Activated naive CD4-positive, alpha-beta T cell treated with anti-CD3 and anti-CD28 coated beads, Interleukin-2, amount 50 U/mL, for 72 hours (primary cell): ENCODE measurements around the gene EIF4B. TPM values are rescaled to one million over a fixed set of nuclear protein-coding genes. Genes with fewer than 3 reads are reported as not detected.
"Not testable (repeated sequence)": the region's sequence is repeated elsewhere in the genome, so short reads cannot be mapped to it uniquely, and the experiment has no call there.

Source experiments
- ATAC-seq, 2 donors: fragments of 150-1000 bp; cut with Tn5 transposase; 2 replicates each; pipeline ENCODE4 v1.10.0; 2021; ENCODE audit warnings: mild to moderate bottlenecking in 2 of 2, moderate library complexity in 2 of 2
- DNase-seq, 2 donors: peaks; one replicate each; pipeline ENCODE4 v3.0.0; 2021 to 2022; ENCODE audit warnings: low spot score in 2 of 2
- H3K27ac Mint-ChIP-seq, 2 donors: one replicate each; pipeline ENCODE4 v1.8.0; 2022; ENCODE audit warnings: mild to moderate bottlenecking in 2 of 2, mixed read lengths in 2 of 2
- H3K36me3 Mint-ChIP-seq, 2 donors: one replicate each; pipeline ENCODE4 v1.8.0; 2022; ENCODE audit warnings: mixed read lengths in 2 of 2
- H3K9me3 Mint-ChIP-seq, 2 donors: one replicate each; pipeline ENCODE4 v1.8.0; 2022; ENCODE audit warnings: mixed read lengths in 2 of 2
- total RNA-seq, 2 donors: library from RNA; stranded (reverse); gene quantifications; one replicate each; pipeline ENCODE4 v1.2.3, GENCODE V29; 2022

EIF4B gene
- total RNA-seq, 2 donors from 2014 or later: 637 to 1,013 TPM

DNA sequence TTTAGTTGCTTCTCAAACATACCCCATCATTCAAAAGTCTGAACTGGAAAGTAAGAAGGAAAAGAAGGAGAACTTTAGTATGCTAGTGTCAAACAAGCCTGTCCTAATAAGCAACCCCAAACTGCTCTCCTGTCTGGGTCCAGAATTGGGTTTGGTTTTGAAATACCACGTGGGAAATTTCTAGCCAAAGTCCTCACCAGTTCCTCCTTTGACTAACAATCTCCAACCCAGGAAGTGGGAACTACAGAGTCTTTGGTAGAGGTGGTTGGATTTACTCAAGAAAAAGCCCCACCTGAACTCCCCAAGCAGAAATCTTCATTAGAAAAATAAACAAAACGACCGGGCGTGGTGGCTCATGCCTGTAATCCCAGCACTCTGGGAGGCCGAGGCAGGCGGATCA lies 17.4 kb upstream of the EIF4B start:
- no peak for ATAC-seq
- DNase-seq: no peak
- Mint-ChIP-seq H3K36me3 (no peaks in the 10 kb centered on the region), H3K27ac (no peak overlapping the region), H3K9me3 (no peaks in the 10 kb centered on the region)

- Mint-ChIP-seq H3K9me3 (no peaks in the 10 kb centered on the region), H3K27ac (no peak overlapping the region), H3K36me3 (no peaks in the 10 kb centered on the region)
- no peak for DNase-seq
- no peak for ATAC-seq
Measured at GRCh38 chr12:52990206-52990605, 16.1 kb upstream of the EIF4B start.

DNA sequence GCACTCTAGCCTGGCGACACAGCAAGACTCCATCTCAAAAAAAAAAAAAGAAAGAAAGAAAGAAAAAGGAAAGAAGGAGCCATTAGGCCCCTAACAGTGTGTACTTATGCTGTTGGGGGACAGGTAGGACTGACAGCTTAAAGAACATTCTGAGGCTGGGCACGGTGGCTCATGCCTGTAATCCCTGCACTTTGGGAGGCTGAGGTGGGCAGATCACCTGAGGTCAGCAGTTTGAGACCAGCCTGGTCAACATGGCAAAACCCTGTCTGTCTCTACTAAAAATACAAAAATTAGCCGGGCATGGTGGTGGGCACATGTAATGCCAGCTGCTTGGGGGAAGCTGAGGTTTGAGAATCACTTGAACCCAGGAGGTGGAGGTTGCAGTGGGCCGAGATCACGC lies 14.0 kb upstream of the EIF4B start:
- H3K27ac Mint-ChIP-seq: peak overlapping the region in 1 of 2 donors; percentile 36
- not testable (repeated sequence) for H3K9me3 Mint-ChIP-seq, ATAC-seq

DNA sequence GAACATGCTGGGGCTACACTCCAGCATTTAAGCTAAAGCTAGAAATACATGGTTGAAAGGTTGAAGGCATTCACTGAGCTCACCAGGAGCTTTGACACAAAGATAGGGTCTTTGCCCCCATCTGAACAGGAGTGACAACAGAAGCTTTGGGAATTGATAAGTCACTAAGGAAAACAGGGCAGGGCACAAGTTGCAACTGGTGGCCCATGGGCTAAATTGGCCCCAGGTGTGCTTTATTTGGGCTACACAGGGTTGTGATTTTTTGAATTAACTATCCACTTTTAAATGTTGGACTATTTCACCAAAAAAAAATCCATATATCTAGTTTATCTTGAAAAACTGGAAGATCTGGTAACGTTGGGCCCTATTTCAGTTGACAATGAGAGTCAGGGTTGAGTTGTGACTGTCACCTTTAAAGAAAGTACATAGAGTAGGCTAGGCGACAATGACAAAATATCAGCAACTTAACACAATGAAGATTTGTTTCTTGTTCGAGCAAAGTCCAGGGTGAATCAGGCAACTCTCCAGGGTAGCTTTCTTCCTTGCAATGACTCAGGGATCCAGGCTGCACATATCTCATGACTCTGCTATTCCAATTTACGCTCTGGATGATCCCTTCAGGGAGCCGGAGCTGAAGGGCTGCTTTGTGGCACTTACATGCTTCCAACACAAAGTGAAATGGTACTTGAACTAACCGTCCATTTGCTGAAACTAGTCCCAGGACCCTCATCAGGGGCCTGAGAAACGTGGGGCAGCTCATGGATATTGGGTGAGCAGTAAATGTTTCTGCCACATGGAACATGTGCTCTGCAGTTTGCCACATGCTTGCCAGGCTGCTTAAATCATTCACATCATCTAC lies 13.3 kb upstream of the EIF4B start:
- no peak overlapping the region for H3K27ac Mint-ChIP-seq
- no peaks in the 10 kb centered on the region for H3K36me3 Mint-ChIP-seq
- no peaks in the 10 kb centered on the region for H3K9me3 Mint-ChIP-seq
- ATAC-seq: no peak
- DNase-seq: no peak

More for the DNA sequence above, 14.0 kb upstream of the EIF4B start:
- not testable (repeated sequence) for H3K36me3 Mint-ChIP-seq, DNase-seq

GRCh38 chr12:52993558-52993869 lies 12.7 kb upstream of the EIF4B start:
- ATAC-seq (no peak), DNase-seq (no peak)
- Mint-ChIP-seq H3K27ac (no peak overlapping the region), H3K36me3 (no peaks in the 10 kb centered on the region), H3K9me3 (no peaks in the 10 kb centered on the region)

GRCh38 chr12:53004178-53004577 lies 2.1 kb upstream of the EIF4B start:
- no peak for DNase-seq
- H3K9me3 Mint-ChIP-seq: no peaks in the 10 kb centered on the region
- no peak overlapping the region for H3K27ac Mint-ChIP-seq

DNA sequence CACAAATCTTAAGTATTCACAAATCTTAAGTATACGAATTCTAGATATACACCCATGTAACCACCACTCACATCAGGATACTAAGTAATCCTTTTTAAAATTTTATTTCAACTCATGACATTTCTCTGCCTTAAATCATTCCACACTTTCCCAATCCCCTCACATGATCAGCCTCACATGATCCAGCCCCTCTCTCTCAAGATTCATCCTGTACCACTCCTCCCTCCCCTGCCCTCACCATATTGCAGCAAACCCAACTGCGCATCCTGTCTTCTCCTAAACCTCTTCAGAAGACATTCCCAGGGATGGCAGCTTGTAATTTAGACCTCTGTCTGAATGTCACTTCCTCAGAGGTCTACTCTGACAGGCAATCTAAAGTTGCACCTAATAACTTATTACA lies 1.7 kb upstream of the EIF4B start:
- DNase-seq: no peak
- ATAC-seq: no peak
- Mint-ChIP-seq H3K9me3 (no peaks in the 10 kb centered on the region), H3K27ac (no peak overlapping the region), H3K36me3 (peaks cover 28 to 29% of the 10 kb centered on the region in 2 donors)

More at GRCh38 chr12:53004178-53004577, 2.1 kb upstream of the EIF4B start:
- no peak for ATAC-seq
- peaks cover 26 to 28% of the 10 kb centered on the region in 2 donors for H3K36me3 Mint-ChIP-seq

DNA sequence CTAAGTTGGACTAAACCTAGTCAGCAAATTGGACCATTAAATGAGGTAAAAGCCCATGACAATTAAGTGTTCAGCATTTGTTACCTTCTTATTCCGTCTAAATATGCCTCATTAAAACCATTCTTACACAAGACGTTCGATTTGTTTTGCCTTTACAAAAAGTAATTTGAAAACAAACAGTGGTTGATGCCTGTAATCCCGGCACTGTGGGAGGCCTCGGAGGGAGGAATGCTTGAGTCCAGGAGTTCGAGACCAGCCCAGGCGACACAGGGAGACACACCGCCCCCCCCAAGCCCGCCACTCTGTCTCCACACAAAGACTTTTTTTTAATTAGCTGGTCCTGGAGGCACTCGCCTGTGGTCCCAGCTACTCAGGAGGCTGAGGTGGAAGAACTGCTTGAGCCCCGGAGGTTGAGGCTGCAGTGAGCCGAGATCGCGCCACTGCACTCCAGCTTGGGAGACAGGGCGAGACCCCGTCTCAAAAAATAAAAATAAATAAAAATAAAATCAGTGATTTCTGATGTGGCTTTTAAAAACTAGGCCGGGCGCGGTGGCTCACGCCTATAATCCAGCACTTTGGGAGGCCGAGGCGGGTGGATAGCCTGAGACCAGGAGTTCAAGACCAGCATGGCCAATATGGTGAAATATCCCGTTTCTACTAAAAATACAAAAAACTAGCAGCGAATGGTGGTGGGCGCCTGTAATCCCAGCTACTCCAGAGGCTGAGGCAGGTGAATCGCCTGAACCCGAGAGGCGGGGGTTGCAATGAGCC lies 856 bp upstream of the EIF4B start:
- Mint-ChIP-seq H3K36me3 (peaks cover 32 to 37% of the 10 kb centered on the region in 2 donors), H3K9me3 (no peaks in the 10 kb centered on the region), H3K27ac (peak overlapping the region; percentile 99)
- ATAC-seq (no peak), DNase-seq (no peak)

DNA sequence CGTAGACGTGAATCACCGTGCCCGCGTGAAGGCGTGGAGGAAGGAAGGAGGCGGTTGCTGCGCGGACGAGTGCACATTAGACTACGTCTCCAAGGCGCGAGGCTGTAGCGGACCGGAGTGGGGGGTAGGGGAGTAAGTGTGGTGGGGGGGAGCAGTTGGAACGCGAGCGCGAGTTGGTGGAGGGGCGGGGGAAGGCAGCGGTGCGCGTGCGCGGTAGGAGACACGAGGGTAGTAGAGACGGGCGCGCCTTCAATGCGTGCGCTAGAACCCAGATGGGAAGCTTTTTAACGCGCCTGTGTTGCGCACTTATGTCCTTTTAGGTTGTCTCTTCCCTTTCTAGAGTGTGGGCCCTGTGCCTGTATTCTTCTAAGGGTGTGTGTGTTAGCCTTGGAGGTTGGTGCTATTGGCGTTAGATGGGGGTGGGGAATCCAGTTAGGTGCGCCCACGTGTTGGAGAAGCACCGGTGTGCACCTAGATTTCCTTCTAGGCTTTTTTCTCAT lies 604 bp downstream of the EIF4B start:
- DNase-seq (peak; percentile 72 to 73), ATAC-seq (peak; percentile 19 to 50)
- Mint-ChIP-seq H3K36me3 (peaks cover 32 to 48% of the 10 kb centered on the region in 2 donors), H3K27ac (peak overlapping the region; percentile 99), H3K9me3 (no peaks in the 10 kb centered on the region)

GRCh38 chr12:53007343-53007742 lies 1.1 kb downstream of the EIF4B start:
- Mint-ChIP-seq H3K27ac (peak overlapping the region; percentile 99), H3K9me3 (no peaks in the 10 kb centered on the region)
- no peak for ATAC-seq

GRCh38 chr12:53008760-53009159 lies 2.5 kb downstream of the EIF4B start:
- H3K36me3 Mint-ChIP-seq: peaks cover 32 to 51% of the 10 kb centered on the region in 2 donors

More at GRCh38 chr12:53007343-53007742, 1.1 kb downstream of the EIF4B start:
- DNase-seq: no peak
- H3K36me3 Mint-ChIP-seq: peaks cover 32 to 51% of the 10 kb centered on the region in 2 donors

GRCh38 chr12:53010955-53011354 lies 4.7 kb downstream of the EIF4B start:
- DNase-seq (no peak), ATAC-seq (no peak)
- H3K27ac Mint-ChIP-seq: peak overlapping the region in 1 of 2 donors; percentile 90
- H3K9me3 Mint-ChIP-seq: no peaks in the 10 kb centered on the region
- peaks cover 30 to 53% of the 10 kb centered on the region in 2 donors for H3K36me3 Mint-ChIP-seq

More at GRCh38 chr12:53008760-53009159, 2.5 kb downstream of the EIF4B start:
- not testable (repeated sequence) for H3K9me3 Mint-ChIP-seq, DNase-seq, ATAC-seq
- peak overlapping the region in 1 of 2 donors; percentile 44 for H3K27ac Mint-ChIP-seq

- H3K27ac Mint-ChIP-seq: peak overlapping the region in 1 of 2 donors; percentile 90
- H3K36me3 Mint-ChIP-seq: peaks cover 21 to 51% of the 10 kb centered on the region in 2 donors
Measured at GRCh38 chr12:53011889-53012288, 5.6 kb downstream of the EIF4B start.

GRCh38 chr12:53012928-53013327 lies 6.7 kb downstream of the EIF4B start:
- Mint-ChIP-seq H3K36me3 (peaks cover 12 to 49% of the 10 kb centered on the region in 2 donors), H3K27ac (peak overlapping the region in 1 of 2 donors; percentile 89)
- no peak for ATAC-seq

More at GRCh38 chr12:53011889-53012288, 5.6 kb downstream of the EIF4B start:
- ATAC-seq: no peak
- no peak for DNase-seq
- no peaks in the 10 kb centered on the region for H3K9me3 Mint-ChIP-seq

GRCh38 chr12:53014709-53015108 lies 8.5 kb downstream of the EIF4B start:
- H3K27ac Mint-ChIP-seq: peak overlapping the region in 1 of 2 donors; percentile 80
- no peak for ATAC-seq
- H3K36me3 Mint-ChIP-seq: peaks cover 11 to 44% of the 10 kb centered on the region in 2 donors

More at GRCh38 chr12:53012928-53013327, 6.7 kb downstream of the EIF4B start:
- no peak for DNase-seq
- no peaks in the 10 kb centered on the region for H3K9me3 Mint-ChIP-seq

DNA sequence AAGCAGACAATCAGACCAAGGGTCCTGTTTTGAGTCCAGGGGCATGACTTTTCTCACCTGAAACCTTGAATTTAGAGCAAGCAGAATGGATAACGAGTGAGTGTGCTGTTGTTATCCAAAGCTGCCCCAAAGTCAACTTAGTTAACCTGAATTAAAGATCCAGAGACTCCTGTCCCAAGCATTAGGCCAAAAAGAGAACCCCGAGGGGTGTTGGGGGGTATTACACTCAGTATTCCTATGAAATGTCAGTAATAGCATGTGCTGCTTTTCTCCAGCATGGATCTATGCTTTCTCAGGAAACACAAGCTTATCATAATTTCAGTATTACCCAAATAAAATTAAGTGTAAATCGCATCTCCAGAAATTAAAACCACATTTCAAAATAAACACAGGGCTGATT lies 19.0 kb downstream of the EIF4B start:
- H3K36me3 Mint-ChIP-seq: peaks cover 19 to 43% of the 10 kb centered on the region in 2 donors
- H3K27ac Mint-ChIP-seq: no peak overlapping the region
- ATAC-seq: no peak
- no peaks in the 10 kb centered on the region for H3K9me3 Mint-ChIP-seq
- no peak for DNase-seq

More at GRCh38 chr12:53014709-53015108, 8.5 kb downstream of the EIF4B start:
- no peak for DNase-seq
- H3K9me3 Mint-ChIP-seq: no peaks in the 10 kb centered on the region

- not testable (repeated sequence) for ATAC-seq, H3K9me3 Mint-ChIP-seq, H3K27ac Mint-ChIP-seq, DNase-seq
- peaks cover 16 to 47% of the 10 kb centered on the region in 2 donors for H3K36me3 Mint-ChIP-seq
Measured at GRCh38 chr12:53027014-53027413, 20.8 kb downstream of the EIF4B start.
